ENCODE results near the gene LYVE1. TPM values are rescaled to one million over a fixed set of nuclear protein-coding genes. Genes with fewer than 3 reads are reported as not detected.
A peak's percentile ranks its signal among the peaks of the same experiment; 100 is the strongest.

The LYVE1 gene
- total RNA-seq, 1 donor from 2014 or later, result 62.9 TPM

GRCh38 chr11:10529279-10529678, 39.2 kb downstream of the LYVE1 start:
- intact Hi-C loops (cut with DNase I), result no loop called here
- H3K9me3 ChIP-seq, result no peaks in the 10 kb centered on the region
- peak overlapping the region; percentile 64 for H3K27ac ChIP-seq
- H3K4me1 ChIP-seq, result peaks cover 30% of the 10 kb centered on the region
- no peak overlapping the region for H3K4me3 ChIP-seq
- H3K36me3 ChIP-seq, result peaks cover 0 to 41% of the 10 kb centered on the region in 2 donors
- DNase-seq (ENCODE audit: extremely low spot score in 2 of 2), result no peak
- H3K27me3 ChIP-seq, result no peaks in the 10 kb centered on the region
- TF ChIP-seq POLR2AphosphoS5 (IDR thresholded peaks at IDR 0.05; ENCODE audit: insufficient read depth in 1 of 2, low read depth in 1 of 2) (no peak), CTCF (IDR thresholded peaks at IDR 0.05) (no peak), POLR2A (IDR thresholded peaks at IDR 0.05) (no peak)

GRCh38 chr11:10528121-10528520, 40.3 kb downstream of the LYVE1 start:
- peaks cover 0 to 40% of the 10 kb centered on the region in 2 donors for H3K36me3 ChIP-seq
- H3K27me3 ChIP-seq, result no peaks in the 10 kb centered on the region
- no peak for DNase-seq (ENCODE audit: extremely low spot score in 2 of 2)
- intact Hi-C loops (cut with DNase I), result no loop called here
- H3K4me1 ChIP-seq, result peaks cover 33% of the 10 kb centered on the region
- peak overlapping the region; percentile 64 for H3K27ac ChIP-seq
- no peak overlapping the region for H3K4me3 ChIP-seq
- TF ChIP-seq POLR2A (IDR thresholded peaks at IDR 0.05), result no peak
- no peak for TF ChIP-seq CTCF (IDR thresholded peaks at IDR 0.05)
- no peak for TF ChIP-seq POLR2AphosphoS5 (IDR thresholded peaks at IDR 0.05; ENCODE audit: insufficient read depth in 1 of 2, low read depth in 1 of 2)
- H3K9me3 ChIP-seq, result no peaks in the 10 kb centered on the region

GRCh38 chr11:10526974-10527918, 41.2 kb downstream of the LYVE1 start:
- H3K4me1 ChIP-seq, result peaks cover 40% of the 10 kb centered on the region
- intact Hi-C loops (cut with DNase I), result no loop called here

GRCh38 chr11:10524471-10524870, 44.0 kb downstream of the LYVE1 start:
- H3K4me3 ChIP-seq, result no peak overlapping the region
- TF ChIP-seq POLR2AphosphoS5 (IDR thresholded peaks at IDR 0.05; ENCODE audit: insufficient read depth in 1 of 2, low read depth in 1 of 2) (no peak), POLR2A (IDR thresholded peaks at IDR 0.05) (no peak), CTCF (IDR thresholded peaks at IDR 0.05) (no peak)
- intact Hi-C loops (cut with DNase I), result no loop called here
- no peaks in the 10 kb centered on the region for H3K9me3 ChIP-seq
- H3K27ac ChIP-seq, result peak overlapping the region; percentile 20
- peaks cover 47% of the 10 kb centered on the region for H3K4me1 ChIP-seq
- H3K27me3 ChIP-seq, result no peaks in the 10 kb centered on the region
- DNase-seq (ENCODE audit: extremely low spot score in 2 of 2), result no peak
- peaks cover 0 to 36% of the 10 kb centered on the region in 2 donors for H3K36me3 ChIP-seq

More at GRCh38 chr11:10526974-10527918, 41.2 kb downstream of the LYVE1 start:
- Histone ChIP-seq H3K27me3 (no peaks in the 10 kb centered on the region), H3K36me3 (peaks cover 0 to 43% of the 10 kb centered on the region in 2 donors), H3K4me3 (no peak overlapping the region), H3K9me3 (no peaks in the 10 kb centered on the region), H3K27ac (peak overlapping the region; percentile 64)
- DNase-seq (ENCODE audit: extremely low spot score in 2 of 2), result no peak
- TF ChIP-seq POLR2A (IDR thresholded peaks at IDR 0.05) (no peak), CTCF (IDR thresholded peaks at IDR 0.05) (no peak), POLR2AphosphoS5 (IDR thresholded peaks at IDR 0.05; ENCODE audit: insufficient read depth in 1 of 2, low read depth in 1 of 2) (peak in 1 of 2 donors; percentile 37)

- Histone ChIP-seq H3K27me3 (no peaks in the 10 kb centered on the region), H3K4me3 (no peak overlapping the region), H3K9me3 (no peaks in the 10 kb centered on the region), H3K4me1 (peaks cover 48% of the 10 kb centered on the region), H3K27ac (peak overlapping the region; percentile 72), H3K36me3 (peaks cover 0 to 36% of the 10 kb centered on the region in 2 donors)
- peak in 1 of 2 donors; percentile 87 for DNase-seq (ENCODE audit: extremely low spot score in 2 of 2)
- intact Hi-C loops (cut with DNase I), result no loop called here
- TF ChIP-seq POLR2AphosphoS5 (IDR thresholded peaks at IDR 0.05; ENCODE audit: insufficient read depth in 1 of 2, low read depth in 1 of 2) (peak in 1 of 2 donors; percentile 44), POLR2A (IDR thresholded peaks at IDR 0.05) (no peak)
Measured at GRCh38 chr11:10522921-10523320, 45.5 kb downstream of the LYVE1 start.
